ENCODE measurements around the gene MIGA2.

MIGA2 gene

DNA sequence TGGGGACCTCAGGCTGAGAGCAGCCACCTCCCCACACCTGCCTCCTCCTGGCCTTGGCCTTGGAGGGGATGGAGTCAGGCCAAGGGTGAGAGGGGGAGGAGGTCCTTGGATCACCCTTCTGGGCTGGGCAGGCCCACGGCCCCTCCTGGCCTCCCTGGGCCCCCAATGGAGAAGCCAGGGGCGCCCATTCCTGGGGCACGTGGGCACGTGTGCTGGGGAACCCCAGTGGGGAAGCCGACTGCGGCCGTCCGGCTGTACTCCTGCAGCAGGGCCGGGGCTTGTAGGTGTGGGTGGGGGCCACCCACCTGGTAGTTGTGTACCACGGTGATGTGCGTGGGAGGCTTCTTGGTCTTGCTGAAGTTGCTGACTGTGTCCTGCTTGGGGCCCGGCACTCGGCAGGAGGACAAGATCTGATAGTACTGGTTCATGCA lies 65.7 kb downstream of the MIGA2 start (continued):
- TF ChIP-seq ZNF654 (tag by site-specific recombination; IDR thresholded peaks at IDR 0.05; ENCODE audit: low read depth), result no peak
- no peak for TF ChIP-seq ZNF623 (tag by site-specific recombination; IDR thresholded peaks at IDR 0.05)
- TF ChIP-seq GLI2 (tag by site-specific recombination; IDR thresholded peaks at IDR 0.05; ENCODE audit: borderline replicate concordance, low read depth), result no peak
- TF ChIP-seq, protein P1, sequence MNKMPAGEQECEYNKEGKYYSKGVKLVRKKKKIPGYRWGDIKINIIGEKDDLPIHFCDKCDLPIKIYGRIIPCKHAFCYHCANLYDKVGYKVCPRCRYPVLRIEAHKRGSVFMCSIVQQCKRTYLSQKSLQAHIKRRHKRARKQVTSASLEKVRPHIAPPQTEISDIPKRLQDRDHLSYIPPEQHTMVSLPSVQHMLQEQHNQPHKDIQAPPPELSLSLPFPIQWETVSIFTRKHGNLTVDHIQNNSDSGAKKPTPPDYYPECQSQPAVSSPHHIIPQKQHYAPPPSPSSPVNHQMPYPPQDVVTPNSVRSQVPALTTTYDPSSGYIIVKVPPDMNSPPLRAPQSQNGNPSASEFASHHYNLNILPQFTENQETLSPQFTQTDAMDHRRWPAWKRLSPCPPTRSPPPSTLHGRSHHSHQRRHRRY (tag by site-specific recombination; IDR thresholded peaks at IDR 0.05), result no peak
- TF ChIP-seq ZNF248 (tag by site-specific recombination; IDR thresholded peaks at IDR 0.05), result no peak
- no peak for TF ChIP-seq ZNF2 (tag by site-specific recombination; IDR thresholded peaks at IDR 0.05)
- TF ChIP-seq GLIS1 (tag by site-specific recombination; IDR thresholded peaks at IDR 0.05), result 0 out of 2 replicates have a peak, but pooled peaks have one; percentile 18
- peak; percentile 95 for TF ChIP-seq ZFHX2 (tag by site-specific recombination; conservative IDR thresholded peaks at IDR 0.05)
- no peak for TF ChIP-seq ZNF311 (tag by site-specific recombination; IDR thresholded peaks at IDR 0.05; ENCODE audit: borderline replicate concordance)
- TF ChIP-seq EGR2 (tag by site-specific recombination; IDR thresholded peaks at IDR 0.05; ENCODE audit: low read depth), result peak; percentile 93
- no peak for TF ChIP-seq ZNF324 (tag by site-specific recombination; IDR thresholded peaks at IDR 0.05)
- TF ChIP-seq ZNF335 (tag by site-specific recombination; conservative IDR thresholded peaks at IDR 0.05), result no peak
- TF ChIP-seq, protein P2, sequence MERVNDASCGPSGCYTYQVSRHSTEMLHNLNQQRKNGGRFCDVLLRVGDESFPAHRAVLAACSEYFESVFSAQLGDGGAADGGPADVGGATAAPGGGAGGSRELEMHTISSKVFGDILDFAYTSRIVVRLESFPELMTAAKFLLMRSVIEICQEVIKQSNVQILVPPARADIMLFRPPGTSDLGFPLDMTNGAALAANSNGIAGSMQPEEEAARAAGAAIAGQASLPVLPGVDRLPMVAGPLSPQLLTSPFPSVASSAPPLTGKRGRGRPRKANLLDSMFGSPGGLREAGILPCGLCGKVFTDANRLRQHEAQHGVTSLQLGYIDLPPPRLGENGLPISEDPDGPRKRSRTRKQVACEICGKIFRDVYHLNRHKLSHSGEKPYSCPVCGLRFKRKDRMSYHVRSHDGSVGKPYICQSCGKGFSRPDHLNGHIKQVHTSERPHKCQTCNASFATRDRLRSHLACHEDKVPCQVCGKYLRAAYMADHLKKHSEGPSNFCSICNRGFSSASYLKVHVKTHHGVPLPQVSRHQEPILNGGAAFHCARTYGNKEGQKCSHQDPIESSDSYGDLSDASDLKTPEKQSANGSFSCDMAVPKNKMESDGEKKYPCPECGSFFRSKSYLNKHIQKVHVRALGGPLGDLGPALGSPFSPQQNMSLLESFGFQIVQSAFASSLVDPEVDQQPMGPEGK (tag by site-specific recombination; IDR thresholded peaks at IDR 0.05), result no peak
- TF ChIP-seq OSR2 (tag by site-specific recombination; IDR thresholded peaks at IDR 0.05), result no peak
- TF ChIP-seq ZNF416 (tag by site-specific recombination; IDR thresholded peaks at IDR 0.05), result no peak

DNA sequence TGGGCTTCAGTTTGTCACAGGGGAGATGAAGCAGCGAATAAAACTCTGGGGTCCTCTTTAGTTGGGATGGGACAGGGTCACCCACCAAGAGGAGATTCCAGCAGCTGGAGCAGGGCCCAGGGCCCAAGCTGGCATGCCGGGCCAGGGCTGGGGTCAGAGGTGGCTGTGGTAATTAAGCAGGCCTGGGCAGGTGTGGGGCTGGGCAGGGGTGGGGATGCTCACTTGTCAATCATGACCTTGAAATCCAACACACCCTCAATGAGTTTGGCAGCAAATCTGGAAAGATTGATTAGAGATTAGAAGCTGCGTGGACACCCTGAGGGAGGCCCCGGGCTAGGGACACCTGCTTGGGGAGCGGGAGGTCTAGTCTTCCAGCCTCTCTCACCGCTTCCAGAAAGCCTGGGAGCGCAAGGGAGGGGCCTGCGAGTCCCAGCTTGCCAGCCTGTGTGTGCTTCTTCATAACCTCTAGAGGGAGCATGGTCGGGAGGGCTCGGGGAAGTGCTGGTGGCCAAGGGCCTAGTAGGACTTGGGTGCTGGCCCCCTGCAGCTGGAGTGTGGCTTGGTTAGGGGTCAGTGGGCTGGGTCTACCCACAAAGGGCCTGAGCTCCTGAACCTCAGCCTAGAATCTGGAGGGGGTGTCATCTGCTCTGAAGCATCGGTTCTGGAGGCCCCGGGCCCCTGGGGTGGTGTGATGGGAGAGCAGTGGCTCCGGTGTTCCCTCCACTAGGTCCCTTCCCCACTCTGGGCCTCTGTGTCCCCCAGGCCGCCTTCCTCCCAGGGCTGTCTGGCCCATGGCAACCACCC lies 66.6 kb downstream of the MIGA2 start:
- Histone ChIP-seq H3K36me3 (ENCODE audit: control insufficient read depth in 2 of 2, insufficient read depth in 1 of 2, low read length in 2 of 2) (peaks cover 0 to 14% of the 10 kb centered on the region in 2 experiments; a peak in 1 of 3 replicates), H3K27ac (ENCODE audit: extremely low read depth, low read depth, low read length) (no peak overlapping the region), H3K9me3 (ENCODE audit: control insufficient read depth, insufficient read depth, low read depth, low read length) (no peaks in the 10 kb centered on the region), H3K4me1 (ENCODE audit: control insufficient read depth, insufficient read depth, low read length) (no peaks in the 10 kb centered on the region), H3K4me3 (ENCODE audit: low read depth, low read length) (no peak overlapping the region)
- CTCF ChIA-PET, result interaction anchor here (0.6 to 1.2 kb wide), 4 partner anchors 25 to 518 kb away, joined by 3 to 4 read pairs (median 3); no protein-coding TSS in a partner anchor
- POLR2A ChIA-PET, result interaction anchor here (1.0 to 1.2 kb wide), 2 partner anchors 9 to 29 kb away, joined by 3 to 5 read pairs; partner anchors contain the start of gene PTPA
- TF ChIP-seq GLIS1 (tag by site-specific recombination; IDR thresholded peaks at IDR 0.05), result peak; percentile 69
- TF ChIP-seq ZNF621 (tag by site-specific recombination; IDR thresholded peaks at IDR 0.05), result no peak
- TF ChIP-seq ZNF354C (tag by site-specific recombination; IDR thresholded peaks at IDR 0.05; ENCODE audit: borderline replicate concordance, low read depth), result no peak
- TF ChIP-seq MYNN (tag by site-specific recombination; IDR thresholded peaks at IDR 0.05; ENCODE audit: borderline replicate concordance), result no peak
- TF ChIP-seq, protein P3, sequence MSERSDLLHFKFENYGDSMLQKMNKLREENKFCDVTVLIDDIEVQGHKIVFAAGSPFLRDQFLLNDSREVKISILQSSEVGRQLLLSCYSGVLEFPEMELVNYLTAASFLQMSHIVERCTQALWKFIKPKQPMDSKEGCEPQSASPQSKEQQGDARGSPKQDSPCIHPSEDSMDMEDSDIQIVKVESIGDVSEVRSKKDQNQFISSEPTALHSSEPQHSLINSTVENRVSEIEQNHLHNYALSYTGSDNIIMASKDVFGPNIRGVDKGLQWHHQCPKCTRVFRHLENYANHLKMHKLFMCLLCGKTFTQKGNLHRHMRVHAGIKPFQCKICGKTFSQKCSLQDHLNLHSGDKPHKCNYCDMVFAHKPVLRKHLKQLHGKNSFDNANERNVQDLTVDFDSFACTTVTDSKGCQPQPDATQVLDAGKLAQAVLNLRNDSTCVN (tag by site-specific recombination; optimal IDR thresholded peaks at IDR 0.05), result no peak
- TF ChIP-seq, protein P4, sequence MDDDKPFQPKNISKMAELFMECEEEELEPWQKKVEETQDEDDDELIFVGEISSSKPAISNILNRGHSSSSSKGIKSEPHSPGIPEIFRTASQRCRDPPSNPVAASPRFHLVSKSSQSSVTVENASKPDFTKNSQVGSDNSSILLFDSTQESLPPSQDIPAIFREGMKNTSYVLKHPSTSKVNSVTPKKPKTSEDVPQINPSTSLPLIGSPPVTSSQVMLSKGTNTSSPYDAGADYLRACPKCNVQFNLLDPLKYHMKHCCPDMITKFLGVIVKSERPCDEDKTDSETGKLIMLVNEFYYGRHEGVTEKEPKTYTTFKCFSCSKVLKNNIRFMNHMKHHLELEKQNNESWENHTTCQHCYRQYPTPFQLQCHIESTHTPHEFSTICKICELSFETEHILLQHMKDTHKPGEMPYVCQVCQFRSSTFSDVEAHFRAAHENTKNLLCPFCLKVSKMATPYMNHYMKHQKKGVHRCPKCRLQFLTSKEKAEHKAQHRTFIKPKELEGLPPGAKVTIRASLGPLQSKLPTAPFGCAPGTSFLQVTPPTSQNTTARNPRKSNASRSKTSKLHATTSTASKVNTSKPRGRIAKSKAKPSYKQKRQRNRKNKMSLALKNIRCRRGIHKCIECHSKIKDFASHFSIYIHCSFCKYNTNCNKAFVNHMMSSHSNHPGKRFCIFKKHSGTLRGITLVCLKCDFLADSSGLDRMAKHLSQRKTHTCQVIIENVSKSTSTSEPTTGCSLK (tag by site-specific recombination; IDR thresholded peaks at IDR 0.05), result no peak
- no peak for TF ChIP-seq ZNF324 (tag by site-specific recombination; IDR thresholded peaks at IDR 0.05)
- no peak for TF ChIP-seq MZF1 (tag by site-specific recombination; IDR thresholded peaks at IDR 0.05; ENCODE audit: borderline replicate concordance)
- TF ChIP-seq IKZF3 (tag by site-specific recombination; IDR thresholded peaks at IDR 0.05), result 0 out of 2 replicates have a peak, but pooled peaks have one; percentile 26
- no peak for TF ChIP-seq ZNF426 (tag by site-specific recombination; IDR thresholded peaks at IDR 0.05)
- no peak for TF ChIP-seq ZNF311 (tag by site-specific recombination; IDR thresholded peaks at IDR 0.05; ENCODE audit: borderline replicate concordance)
- no peak for TF ChIP-seq HOXA7 (CRISPR knock-in tag; IDR thresholded peaks at IDR 0.05; ENCODE audit: borderline replicate concordance)
- no peak for TF ChIP-seq ZNF133 (tag by site-specific recombination; IDR thresholded peaks at IDR 0.05)
- no peak for TF ChIP-seq ZBTB7A (tag by site-specific recombination; IDR thresholded peaks at IDR 0.05; ENCODE audit: low read depth)
- no peak for TF ChIP-seq ZNF660 (tag by site-specific recombination; IDR thresholded peaks at IDR 0.05)
- TF ChIP-seq ZIC2 (tag by site-specific recombination; IDR thresholded peaks at IDR 0.05), result peak; percentile 20; the same call in 1 of the 2 replicates
